Measurements from ENCODE around the gene DLGAP1. TPM values are rescaled to one million over a fixed set of nuclear protein-coding genes. Genes with fewer than 3 reads are reported as not detected.

The DLGAP1 gene
- total and polyA plus RNA-seq, 5 donors from 2014 or later: 0.11 to 5.4 (median 0.68) TPM

DNA sequence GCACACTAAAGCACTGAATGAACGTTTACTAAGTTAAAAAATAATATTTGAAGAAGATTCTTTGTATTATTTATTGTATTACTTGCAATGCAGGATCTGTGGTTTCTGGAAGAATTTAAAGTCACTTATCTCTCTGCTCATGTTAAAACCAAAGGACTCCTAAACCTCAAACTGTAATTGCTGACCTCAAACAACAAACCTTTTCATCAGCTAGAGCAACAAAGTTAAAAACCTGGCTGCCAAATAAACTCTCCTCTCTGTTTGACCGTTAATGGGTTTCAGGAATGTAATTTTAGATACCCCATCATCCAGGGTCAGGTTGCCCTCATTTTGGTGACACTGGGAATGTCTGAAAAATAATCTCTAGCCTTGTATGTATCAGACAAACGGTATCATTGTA is 766.0 kb downstream of the DLGAP1 start:
- Mint-ChIP-seq H3K9me3 (peaks cover 0 to 2% (median 0%) of the 10 kb centered on the region in 7 donors), H3K4me1 (no peaks in the 10 kb centered on the region), H3K27me3 (peaks cover 9% of the 10 kb centered on the region), H3K4me3 (no peak overlapping the region), H3K27ac (no peak overlapping the region), H3K36me3 (no peaks in the 10 kb centered on the region)
- DNase-seq (no peak), ATAC-seq (ENCODE audit: low read depth in 2 of 2) (no peak)
- Histone ChIP-seq H3K4me1 (ENCODE audit: control insufficient read depth, insufficient read depth, low read length, poor library complexity, severe bottlenecking) (no peaks in the 10 kb centered on the region), H3K4me3 (ENCODE audit: low read depth, low read length) (no peak overlapping the region), H3K9me3 (ENCODE audit: control insufficient read depth in 2 of 2, low read length in 2 of 2) (no peaks in the 10 kb centered on the region), H3K27ac (ENCODE audit: insufficient read depth, low read length, poor library complexity, severe bottlenecking) (no peak overlapping the region), H3K27me3 (ENCODE audit: control insufficient read depth, insufficient read depth, low read length) (no peaks in the 10 kb centered on the region), H3K36me3 (ENCODE audit: control insufficient read depth, insufficient read depth, low read length) (no peaks in the 10 kb centered on the region)

DNA sequence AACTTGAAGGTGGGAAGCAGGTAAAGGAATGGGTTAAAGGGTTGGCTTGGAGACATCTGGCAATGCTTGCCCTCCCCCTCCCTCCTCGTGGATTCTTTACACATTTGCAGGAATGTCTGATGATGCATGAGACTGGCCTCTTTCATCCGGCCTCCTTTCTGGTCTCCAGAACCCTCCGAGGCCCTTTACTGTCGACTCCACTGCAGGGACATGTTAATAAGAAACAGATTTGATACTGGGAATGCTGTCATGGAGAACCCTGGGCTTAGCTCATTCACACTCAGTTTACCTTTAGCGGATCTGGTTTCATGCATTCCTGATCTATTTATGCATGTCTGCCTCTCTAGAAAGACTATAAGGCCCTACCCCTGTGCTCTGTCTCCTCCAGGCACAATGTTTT is 766.4 kb downstream of the DLGAP1 start:
- H3K9me3 ChIP-seq (ENCODE audit: control insufficient read depth in 2 of 2, low read length in 2 of 2): no peaks in the 10 kb centered on the region
- no peak overlapping the region for H3K27ac ChIP-seq (ENCODE audit: insufficient read depth, low read length, poor library complexity, severe bottlenecking)

DNA sequence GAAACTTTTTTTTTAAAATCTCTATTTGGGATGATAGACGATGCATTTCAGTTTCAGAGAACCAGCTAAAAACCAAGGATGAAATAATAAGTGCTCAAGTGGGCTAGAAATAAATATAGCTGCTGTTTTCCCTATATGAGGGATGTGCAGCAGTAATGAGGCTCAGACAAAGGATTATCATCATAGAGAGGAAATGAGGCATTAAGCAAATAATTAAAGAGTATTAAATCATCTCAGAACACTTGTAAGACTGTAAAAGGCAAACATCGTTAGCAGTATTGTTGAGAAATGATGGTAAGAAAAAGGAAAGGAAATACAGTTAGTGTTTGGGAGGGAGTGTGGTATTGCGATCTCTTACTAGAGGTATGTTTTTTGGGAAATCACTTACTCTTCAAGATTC is 771.6 kb downstream of the DLGAP1 start:
- Histone ChIP-seq H3K27me3 (ENCODE audit: control insufficient read depth, insufficient read depth, low read length) (no peaks in the 10 kb centered on the region), H3K9me3 (ENCODE audit: control insufficient read depth in 2 of 2, low read length in 2 of 2) (no peaks in the 10 kb centered on the region), H3K36me3 (ENCODE audit: control insufficient read depth, insufficient read depth, low read length) (no peaks in the 10 kb centered on the region), H3K27ac (ENCODE audit: insufficient read depth, low read length, poor library complexity, severe bottlenecking) (no peak overlapping the region), H3K4me1 (ENCODE audit: control insufficient read depth, insufficient read depth, low read length, poor library complexity, severe bottlenecking) (no peaks in the 10 kb centered on the region), H3K4me3 (ENCODE audit: low read depth, low read length) (no peak overlapping the region)
- Mint-ChIP-seq H3K4me3 (no peak overlapping the region), H3K27ac (no peak overlapping the region), H3K27me3 (peaks cover 14% of the 10 kb centered on the region), H3K4me1 (no peaks in the 10 kb centered on the region), H3K36me3 (no peaks in the 10 kb centered on the region), H3K9me3 (peaks cover 0 to 10% (median 2%) of the 10 kb centered on the region in 7 donors)
- ATAC-seq (ENCODE audit: low read depth in 2 of 2) (no peak), DNase-seq (no peak)

More for the DNA sequence above, 766.4 kb downstream of the DLGAP1 start:
- no peak overlapping the region for H3K4me3 Mint-ChIP-seq
- H3K4me1 Mint-ChIP-seq: no peaks in the 10 kb centered on the region
- H3K4me1 ChIP-seq (ENCODE audit: control insufficient read depth, insufficient read depth, low read length, poor library complexity, severe bottlenecking): no peaks in the 10 kb centered on the region
- H3K36me3 ChIP-seq (ENCODE audit: control insufficient read depth, insufficient read depth, low read length): no peaks in the 10 kb centered on the region
- no peak overlapping the region for H3K4me3 ChIP-seq (ENCODE audit: low read depth, low read length)
- H3K36me3 Mint-ChIP-seq: no peaks in the 10 kb centered on the region
- no peak overlapping the region for H3K27ac Mint-ChIP-seq
- peaks cover 9% of the 10 kb centered on the region for H3K27me3 Mint-ChIP-seq
- DNase-seq (no peak), ATAC-seq (ENCODE audit: low read depth in 2 of 2) (no peak)
- H3K9me3 Mint-ChIP-seq: peaks cover 0 to 2% (median 0%) of the 10 kb centered on the region in 7 donors
- H3K27me3 ChIP-seq (ENCODE audit: control insufficient read depth, insufficient read depth, low read length): no peaks in the 10 kb centered on the region

DNA sequence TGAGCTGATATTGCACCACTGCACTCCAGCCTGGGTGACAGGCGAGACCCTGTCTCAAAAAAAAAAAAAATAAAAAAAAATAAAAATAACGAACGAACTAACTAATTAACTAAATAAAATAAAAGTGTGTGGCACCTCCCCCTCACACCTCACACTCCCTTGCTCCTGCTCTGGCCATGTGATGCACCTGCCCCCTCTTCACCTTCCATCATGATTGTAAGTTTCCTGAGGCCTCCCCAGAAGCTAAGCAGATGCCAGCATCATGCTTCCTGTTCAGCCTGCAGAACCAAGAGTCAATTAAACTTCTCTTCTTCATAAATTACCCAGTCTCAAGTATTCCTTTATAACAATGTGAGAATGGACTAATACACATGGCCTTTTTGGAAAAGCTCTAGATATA is 773.0 kb downstream of the DLGAP1 start:
- Mint-ChIP-seq H3K27ac (no peak overlapping the region), H3K4me3 (no peak overlapping the region), H3K4me1 (no peaks in the 10 kb centered on the region), H3K9me3 (peaks cover 0 to 10% (median 3%) of the 10 kb centered on the region in 7 donors), H3K36me3 (no peaks in the 10 kb centered on the region), H3K27me3 (peaks cover 24% of the 10 kb centered on the region)
- no peaks in the 10 kb centered on the region for H3K36me3 ChIP-seq (ENCODE audit: control insufficient read depth, insufficient read depth, low read length)
- no peaks in the 10 kb centered on the region for H3K9me3 ChIP-seq (ENCODE audit: control insufficient read depth in 2 of 2, low read length in 2 of 2)
- no peak for DNase-seq
- H3K27ac ChIP-seq (ENCODE audit: insufficient read depth, low read length, poor library complexity, severe bottlenecking): no peak overlapping the region
- H3K4me3 ChIP-seq (ENCODE audit: low read depth, low read length): no peak overlapping the region
- no peaks in the 10 kb centered on the region for H3K4me1 ChIP-seq (ENCODE audit: control insufficient read depth, insufficient read depth, low read length, poor library complexity, severe bottlenecking)
- ATAC-seq (ENCODE audit: low read depth in 2 of 2): no peak
- H3K27me3 ChIP-seq (ENCODE audit: control insufficient read depth, insufficient read depth, low read length): peaks cover 4% of the 10 kb centered on the region

DNA sequence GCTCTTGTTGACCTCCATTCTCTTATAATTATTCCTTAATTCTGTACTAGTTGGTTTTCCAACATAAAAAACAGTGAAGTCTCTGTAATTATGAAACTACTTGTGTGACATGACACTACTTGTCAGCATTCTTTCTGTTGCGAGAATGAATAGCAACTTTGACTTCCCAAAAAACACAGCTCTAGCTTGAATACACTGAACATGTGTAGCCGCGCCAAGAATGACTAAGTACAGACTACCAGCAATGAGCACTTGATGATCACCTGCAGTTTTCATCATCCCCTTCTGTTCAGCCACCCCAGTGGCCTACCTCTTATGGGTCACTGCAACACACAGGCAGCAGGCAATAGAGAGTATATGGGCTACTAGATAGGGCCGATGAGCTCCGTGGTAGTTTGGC is 775.9 kb downstream of the DLGAP1 start:
- Histone ChIP-seq H3K36me3 (ENCODE audit: control insufficient read depth, insufficient read depth, low read length) (no peaks in the 10 kb centered on the region), H3K27ac (ENCODE audit: insufficient read depth, low read length, poor library complexity, severe bottlenecking) (no peak overlapping the region), H3K27me3 (ENCODE audit: control insufficient read depth, insufficient read depth, low read length) (peaks cover 4% of the 10 kb centered on the region), H3K9me3 (ENCODE audit: control insufficient read depth in 2 of 2, low read length in 2 of 2) (no peaks in the 10 kb centered on the region), H3K4me3 (ENCODE audit: low read depth, low read length) (no peak overlapping the region), H3K4me1 (ENCODE audit: control insufficient read depth, insufficient read depth, low read length, poor library complexity, severe bottlenecking) (no peaks in the 10 kb centered on the region)
- Mint-ChIP-seq H3K4me3 (no peak overlapping the region), H3K4me1 (no peaks in the 10 kb centered on the region), H3K27ac (no peak overlapping the region), H3K9me3 (peaks cover 0 to 7% (median 4%) of the 10 kb centered on the region in 7 donors), H3K36me3 (no peaks in the 10 kb centered on the region), H3K27me3 (peaks cover 20% of the 10 kb centered on the region)
- no peak for ATAC-seq (ENCODE audit: low read depth in 2 of 2)
- DNase-seq: no peak

DNA sequence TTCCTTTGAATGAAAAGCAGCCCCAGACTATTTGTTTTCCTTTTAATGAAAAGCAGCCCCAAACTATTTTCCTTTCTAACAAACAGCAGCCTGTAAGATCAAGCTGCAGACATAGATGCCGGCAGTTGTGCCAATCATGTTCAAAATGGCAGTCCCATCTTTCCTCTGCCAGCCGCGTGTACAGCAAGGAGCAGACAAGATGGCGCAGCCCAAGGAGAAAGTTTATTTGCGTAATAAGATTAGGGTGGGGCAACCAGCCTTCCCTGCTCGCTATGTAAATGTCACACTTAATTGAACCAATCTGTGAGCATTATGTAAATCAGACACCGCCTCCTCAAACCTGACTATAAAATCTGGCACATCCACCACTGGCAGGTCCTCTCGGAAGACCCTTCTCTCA is 779.1 kb downstream of the DLGAP1 start:
- no peak overlapping the region for H3K27ac Mint-ChIP-seq
- H3K4me3 Mint-ChIP-seq: no peak overlapping the region
- DNase-seq (no peak), ATAC-seq (ENCODE audit: low read depth in 2 of 2) (no peak)
- H3K9me3 ChIP-seq (ENCODE audit: control insufficient read depth in 2 of 2, low read length in 2 of 2): no peaks in the 10 kb centered on the region
- no peak overlapping the region for H3K4me3 ChIP-seq (ENCODE audit: low read depth, low read length)
- no peaks in the 10 kb centered on the region for H3K4me1 ChIP-seq (ENCODE audit: control insufficient read depth, insufficient read depth, low read length, poor library complexity, severe bottlenecking)
- H3K36me3 ChIP-seq (ENCODE audit: control insufficient read depth, insufficient read depth, low read length): no peaks in the 10 kb centered on the region
- H3K9me3 Mint-ChIP-seq: peaks cover 0 to 4% (median 0%) of the 10 kb centered on the region in 7 donors
- H3K27me3 Mint-ChIP-seq: peaks cover 26% of the 10 kb centered on the region
- no peaks in the 10 kb centered on the region for H3K36me3 Mint-ChIP-seq
- no peak overlapping the region for H3K27ac ChIP-seq (ENCODE audit: insufficient read depth, low read length, poor library complexity, severe bottlenecking)
- H3K27me3 ChIP-seq (ENCODE audit: control insufficient read depth, insufficient read depth, low read length): peaks cover 4% of the 10 kb centered on the region
- H3K4me1 Mint-ChIP-seq: no peaks in the 10 kb centered on the region

DNA sequence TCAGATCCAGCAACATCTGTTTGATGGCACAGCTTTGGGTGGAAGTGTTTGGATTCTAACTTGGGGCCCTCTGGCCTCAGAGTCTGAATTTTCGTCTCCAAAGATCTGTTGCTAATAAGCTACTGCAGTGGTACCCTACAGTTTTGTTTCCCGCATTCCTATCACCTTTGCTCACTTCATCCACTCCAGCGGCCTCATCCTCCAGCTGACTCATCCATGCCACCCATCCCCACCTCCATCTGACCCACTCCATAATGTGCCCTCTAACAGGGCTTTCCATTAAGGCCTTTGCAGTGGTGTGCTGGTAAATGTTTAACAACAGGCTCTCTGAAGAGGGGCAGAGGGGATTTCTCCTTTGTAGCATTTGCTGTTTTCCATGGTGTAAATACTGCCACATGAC is 779.7 kb downstream of the DLGAP1 start:
- no peaks in the 10 kb centered on the region for H3K4me1 ChIP-seq (ENCODE audit: control insufficient read depth, insufficient read depth, low read length, poor library complexity, severe bottlenecking)
- H3K4me1 Mint-ChIP-seq: no peaks in the 10 kb centered on the region
- H3K27me3 ChIP-seq (ENCODE audit: control insufficient read depth, insufficient read depth, low read length): peaks cover 4% of the 10 kb centered on the region
- no peak overlapping the region for H3K27ac ChIP-seq (ENCODE audit: insufficient read depth, low read length, poor library complexity, severe bottlenecking)
- H3K36me3 ChIP-seq (ENCODE audit: control insufficient read depth, insufficient read depth, low read length): no peaks in the 10 kb centered on the region
- no peaks in the 10 kb centered on the region for H3K36me3 Mint-ChIP-seq
- peaks cover 0 to 4% (median 0%) of the 10 kb centered on the region in 7 donors for H3K9me3 Mint-ChIP-seq
- H3K9me3 ChIP-seq (ENCODE audit: control insufficient read depth in 2 of 2, low read length in 2 of 2): no peaks in the 10 kb centered on the region
- H3K4me3 ChIP-seq (ENCODE audit: low read depth, low read length): no peak overlapping the region
- ATAC-seq (ENCODE audit: low read depth in 2 of 2): no peak
- H3K27me3 Mint-ChIP-seq: peaks cover 26% of the 10 kb centered on the region
- no peak overlapping the region for H3K27ac Mint-ChIP-seq
- DNase-seq: no peak
- H3K4me3 Mint-ChIP-seq: no peak overlapping the region

DNA sequence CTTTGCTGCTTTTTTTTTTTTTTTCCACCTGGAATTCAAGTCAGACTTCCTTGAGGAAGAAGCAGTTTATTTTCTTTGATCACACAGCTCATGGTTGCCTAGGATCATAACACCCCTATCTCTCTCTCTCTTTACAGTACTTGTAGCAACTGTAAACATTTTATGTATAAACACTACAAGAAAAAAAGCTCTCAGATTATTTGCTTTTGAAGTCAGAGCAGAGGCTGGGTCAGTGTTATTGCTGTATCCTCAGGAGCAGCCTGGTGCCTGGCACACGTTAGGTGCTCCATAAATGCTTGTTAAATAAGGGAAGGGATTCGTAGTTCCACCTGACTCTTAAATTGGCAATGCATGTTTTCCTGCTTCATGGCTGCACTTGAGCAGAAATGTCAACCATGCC is 783.9 kb downstream of the DLGAP1 start:
- H3K9me3 Mint-ChIP-seq: no peaks in the 10 kb centered on the region

More for the DNA sequence above, 783.9 kb downstream of the DLGAP1 start:
- Mint-ChIP-seq H3K4me3 (no peak overlapping the region), H3K36me3 (no peaks in the 10 kb centered on the region), H3K27me3 (peaks cover 8% of the 10 kb centered on the region), H3K27ac (no peak overlapping the region), H3K4me1 (peaks cover 0 to 2% (median 0%) of the 10 kb centered on the region in 4 donors)
- peaks cover 3% of the 10 kb centered on the region for H3K4me1 ChIP-seq (ENCODE audit: control insufficient read depth, insufficient read depth, low read length, poor library complexity, severe bottlenecking)
- H3K36me3 ChIP-seq (ENCODE audit: control insufficient read depth, insufficient read depth, low read length): no peaks in the 10 kb centered on the region
- no peak overlapping the region for H3K27ac ChIP-seq (ENCODE audit: insufficient read depth, low read length, poor library complexity, severe bottlenecking)
- no peak for ATAC-seq (ENCODE audit: low read depth in 2 of 2)
- no peak overlapping the region for H3K4me3 ChIP-seq (ENCODE audit: low read depth, low read length)
- no peaks in the 10 kb centered on the region for H3K9me3 ChIP-seq (ENCODE audit: control insufficient read depth in 2 of 2, low read length in 2 of 2)
- H3K27me3 ChIP-seq (ENCODE audit: control insufficient read depth, insufficient read depth, low read length): no peaks in the 10 kb centered on the region
- no peak for DNase-seq

Measured in CD4-positive, CD25-positive, alpha-beta regulatory T cell (primary cell).